ENCODE data around the gene HNMT. TPM values are rescaled to one million over a fixed set of nuclear protein-coding genes. Genes with fewer than 3 reads are reported as not detected.

The HNMT gene
- total RNA-seq, 1 experiment from 2014 or later, result 3.1 TPM

GRCh38 chr2:137952586-137953129 lies 11.6 kb upstream of the HNMT start:
- POLR2A ChIA-PET, result no interaction called here
- H3K36me3 Mint-ChIP-seq, result no peaks in the 10 kb centered on the region
- CTCF ChIA-PET, result interaction anchor here (1.0 kb wide), 1 partner anchor 835 kb away, joined by 3 read pairs; no protein-coding TSS in a partner anchor
- H3K27ac Mint-ChIP-seq, result no peak overlapping the region
- no peak overlapping the region for H3K4me3 Mint-ChIP-seq
- H3K9me3 Mint-ChIP-seq, result peaks cover 6% of the 10 kb centered on the region
- H3K27me3 Mint-ChIP-seq (ENCODE audit: low read depth), result peaks cover 1% of the 10 kb centered on the region
- no peak for DNase-seq (ENCODE audit: low spot score)
- TF ChIP-seq SP1 (CRISPR knock-in tag; conservative IDR thresholded peaks at IDR 0.05) (no peak), ZNF232 (CRISPR knock-in tag; IDR thresholded peaks at IDR 0.05) (no peak), EMX1 (CRISPR knock-in tag; IDR thresholded peaks at IDR 0.05) (no peak), CBFB (CRISPR knock-in tag; IDR thresholded peaks at IDR 0.05; ENCODE audit: low read depth) (no peak), ZBTB21 (CRISPR knock-in tag; IDR thresholded peaks at IDR 0.05; ENCODE audit: borderline replicate concordance) (no peak), ZNF416 (CRISPR knock-in tag; IDR thresholded peaks at IDR 0.05) (no peak)
- peaks cover 18% of the 10 kb centered on the region for H3K4me1 Mint-ChIP-seq
- no peak for ATAC-seq

- CTCF ChIA-PET, result no interaction called here
- POLR2A ChIA-PET, result no interaction called here
- Mint-ChIP-seq H3K4me1 (peaks cover 18% of the 10 kb centered on the region), H3K9me3 (peaks cover 6% of the 10 kb centered on the region), H3K36me3 (no peaks in the 10 kb centered on the region), H3K4me3 (no peak overlapping the region), H3K27me3 (ENCODE audit: low read depth) (no peaks in the 10 kb centered on the region), H3K27ac (no peak overlapping the region)
- ATAC-seq (no peak), DNase-seq (ENCODE audit: low spot score) (no peak)
- TF ChIP-seq NFE2L1 (CRISPR knock-in tag; IDR thresholded peaks at IDR 0.05) (no peak), TEAD1 (CRISPR knock-in tag; IDR thresholded peaks at IDR 0.05) (no peak), ETV6 (CRISPR knock-in tag; IDR thresholded peaks at IDR 0.05) (no peak), ESRRA (CRISPR knock-in tag; IDR thresholded peaks at IDR 0.05; ENCODE audit: borderline replicate concordance) (no peak), IRF1 (CRISPR knock-in tag; IDR thresholded peaks at IDR 0.05) (no peak), NFATC4 (CRISPR knock-in tag; IDR thresholded peaks at IDR 0.05) (no peak), E2F4 (CRISPR knock-in tag; IDR thresholded peaks at IDR 0.05; ENCODE audit: borderline replicate concordance, low read depth) (no peak), FOXP1 (CRISPR knock-in tag; IDR thresholded peaks at IDR 0.05; ENCODE audit: borderline replicate concordance) (no peak), ZNF396 (CRISPR knock-in tag; IDR thresholded peaks at IDR 0.05; ENCODE audit: borderline replicate concordance) (no peak), ATF1 (CRISPR knock-in tag; IDR thresholded peaks at IDR 0.05) (no peak)
- TF ChIP-seq, protein P1, sequence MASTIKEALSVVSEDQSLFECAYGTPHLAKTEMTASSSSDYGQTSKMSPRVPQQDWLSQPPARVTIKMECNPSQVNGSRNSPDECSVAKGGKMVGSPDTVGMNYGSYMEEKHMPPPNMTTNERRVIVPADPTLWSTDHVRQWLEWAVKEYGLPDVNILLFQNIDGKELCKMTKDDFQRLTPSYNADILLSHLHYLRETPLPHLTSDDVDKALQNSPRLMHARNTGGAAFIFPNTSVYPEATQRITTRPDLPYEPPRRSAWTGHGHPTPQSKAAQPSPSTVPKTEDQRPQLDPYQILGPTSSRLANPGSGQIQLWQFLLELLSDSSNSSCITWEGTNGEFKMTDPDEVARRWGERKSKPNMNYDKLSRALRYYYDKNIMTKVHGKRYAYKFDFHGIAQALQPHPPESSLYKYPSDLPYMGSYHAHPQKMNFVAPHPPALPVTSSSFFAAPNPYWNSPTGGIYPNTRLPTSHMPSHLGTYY (CRISPR knock-in tag; IDR thresholded peaks at IDR 0.05), result no peak
- TF ChIP-seq, protein P2, sequence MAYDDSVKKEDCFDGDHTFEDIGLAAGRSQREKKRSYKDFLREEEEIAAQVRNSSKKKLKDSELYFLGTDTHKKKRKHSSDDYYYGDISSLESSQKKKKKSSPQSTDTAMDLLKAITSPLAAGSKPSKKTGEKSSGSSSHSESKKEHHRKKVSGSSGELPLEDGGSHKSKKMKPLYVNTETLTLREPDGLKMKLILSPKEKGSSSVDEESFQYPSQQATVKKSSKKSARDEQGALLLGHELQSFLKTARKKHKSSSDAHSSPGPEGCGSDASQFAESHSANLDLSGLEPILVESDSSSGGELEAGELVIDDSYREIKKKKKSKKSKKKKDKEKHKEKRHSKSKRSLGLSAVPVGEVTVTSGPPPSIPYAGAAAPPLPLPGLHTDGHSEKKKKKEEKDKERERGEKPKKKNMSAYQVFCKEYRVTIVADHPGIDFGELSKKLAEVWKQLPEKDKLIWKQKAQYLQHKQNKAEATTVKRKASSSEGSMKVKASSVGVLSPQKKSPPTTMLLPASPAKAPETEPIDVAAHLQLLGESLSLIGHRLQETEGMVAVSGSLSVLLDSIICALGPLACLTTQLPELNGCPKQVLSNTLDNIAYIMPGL (CRISPR knock-in tag; IDR thresholded peaks at IDR 0.05), result no peak
- TF ChIP-seq, protein P3, sequence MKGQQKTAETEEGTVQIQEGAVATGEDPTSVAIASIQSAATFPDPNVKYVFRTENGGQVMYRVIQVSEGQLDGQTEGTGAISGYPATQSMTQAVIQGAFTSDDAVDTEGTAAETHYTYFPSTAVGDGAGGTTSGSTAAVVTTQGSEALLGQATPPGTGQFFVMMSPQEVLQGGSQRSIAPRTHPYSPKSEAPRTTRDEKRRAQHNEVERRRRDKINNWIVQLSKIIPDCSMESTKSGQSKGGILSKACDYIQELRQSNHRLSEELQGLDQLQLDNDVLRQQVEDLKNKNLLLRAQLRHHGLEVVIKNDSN (CRISPR knock-in tag; IDR thresholded peaks at IDR 0.05), result no peak
Measured at GRCh38 chr2:137955536-137955935, 8.7 kb upstream of the HNMT start.

Data from WTC11 (cell line).